K562 (cell line): ENCODE results near the gene GRSF1. TPM values are rescaled to one million over a fixed set of nuclear protein-coding genes. Genes with fewer than 3 reads are reported as not detected.

Source experiments
- ATAC-seq: fragments of 200-7000 bp; cut with Tn5 transposase; 3 replicates; pipeline ENCODE4 v1.9.1; 2020; ENCODE audit warnings: moderate library complexity
- BruUV-seq: library from RNA; stranded (reverse); fragments of 400-500 nt; replicated peaks from 2 replicates; lab custom pipeline; 2021; lab: Mats Ljungman, UMichigan
- CTCF ChIA-PET: fragments of 300-600 bp; formaldehyde crosslinking; extraction: SDS; loops from one replicate; lab custom pipeline; 2021; ENCODE audit warnings: low intra/inter-chr PET ratio; lab: Yijun Ruan, JAX
- POLR2A ChIA-PET: fragments of 300-600, 350-650 bp; sonication (Branson Sonifier 250); formaldehyde crosslinking; extraction: SDS; loops from one replicate; lab custom pipeline; 2021; ENCODE audit warnings: antibody characterized with exemption, inconsistent platforms; lab: Yijun Ruan, JAX
- DNase-seq, 4 experiments: peaks; one replicate each; pipeline versions ENCODE4 v3.0.0 to v3.0.0-alpha.2; 2011 to 2018; ENCODE audit warnings: low spot score in 3 of 4, mixed read lengths in 3 of 4; ENCODE audit errors: extremely low read depth in 1 of 4
- FAIRE-seq: peaks from 2 replicates; lab custom pipeline; 2011; peaks lifted over from hg19 to GRCh38; lab: Jason Lieb, UNC
- H2AFZ ChIP-seq: 2 replicates; pipeline ENCODE4 v1.6.0; 2011; ENCODE audit warnings: low read depth, low read length, control low read depth, inconsistent platforms
- H3K27ac ChIP-seq: fragments of 200-600 bp; 3 replicates; pipeline ENCODE4 v1.8.0; 2011; ENCODE audit warnings: low read depth, mild to moderate bottlenecking, control low read depth, inconsistent platforms, low read length, moderate library complexity, mixed read lengths; ENCODE audit errors: extremely low read depth
- H3K27me3 ChIP-seq, 2 experiments: fragments of 300-600 bp in 1 of 2; 2 replicates in 1 of 2; 3 replicates in 1 of 2; pipeline versions ENCODE4 v1.6.0 to v1.8.0; 2011; ENCODE audit warnings: inconsistent platforms in 2 of 2, low read length in 2 of 2, mild to moderate bottlenecking in 1 of 2, mixed read lengths in 1 of 2, moderate library complexity in 1 of 2; ENCODE audit not compliant: control insufficient read depth in 2 of 2, insufficient read depth in 2 of 2
- H3K36me3 ChIP-seq: fragments of 300-600 bp; 3 replicates; pipeline ENCODE4 v1.8.0; 2011; ENCODE audit warnings: mild to moderate bottlenecking, low read length, inconsistent platforms; ENCODE audit not compliant: control insufficient read depth, insufficient read depth
- H3K4me1 ChIP-seq, 2 experiments: fragments of 200-600 bp in 1 of 2; replicated peaks in 1 of 2; 2 replicates in 1 of 2; 3 replicates in 1 of 2; pipeline versions ENCODE4 v1.5.1 to v1.8.0; 2011; ENCODE audit warnings: inconsistent platforms in 2 of 2, low read length in 2 of 2, mild to moderate bottlenecking in 1 of 2, mixed read lengths in 1 of 2, moderate library complexity in 1 of 2; ENCODE audit not compliant: control insufficient read depth in 2 of 2, insufficient read depth in 2 of 2
- H3K4me2 ChIP-seq: 2 replicates; pipeline ENCODE4 v1.6.1; 2011; ENCODE audit warnings: low read length, control low read depth, inconsistent platforms, mixed read lengths; ENCODE audit not compliant: insufficient read depth
- H3K4me3 ChIP-seq: fragments of 200-600 bp; sonication (generic), shearing (Covaris generic); 2 replicates; pipeline ENCODE4 v1.5.1; 2016; ENCODE audit warnings: control low read depth, inconsistent platforms
- H3K79me2 ChIP-seq: fragments of 200-600 bp; 3 replicates; pipeline ENCODE4 v1.8.0; 2011; ENCODE audit warnings: low read length, inconsistent platforms; ENCODE audit not compliant: control insufficient read depth, insufficient read depth
- H3K9ac ChIP-seq, 2 experiments: 2 replicates each; pipeline versions ENCODE4 v1.6.0 to v1.6.1; 2011; ENCODE audit warnings: low read depth in 2 of 2, low read length in 2 of 2, control low read depth in 1 of 2, inconsistent platforms in 1 of 2, mild to moderate bottlenecking in 1 of 2, mixed read lengths in 1 of 2; ENCODE audit not compliant: insufficient read depth in 1 of 2
- H3K9me1 ChIP-seq: one replicate; pipeline ENCODE4 v1.6.0; 2011; ENCODE audit warnings: inconsistent platforms, mild to moderate bottlenecking, low read length, moderate library complexity; ENCODE audit not compliant: control insufficient read depth, insufficient read depth
- H3K9me3 ChIP-seq: replicated peaks from 2 replicates; pipeline ENCODE4 v1.5.1; 2011; ENCODE audit warnings: low read depth, low read length, inconsistent platforms; ENCODE audit not compliant: control insufficient read depth, insufficient read depth
- H4K20me1 ChIP-seq: replicated peaks from 2 replicates; pipeline ENCODE4 v1.6.1; 2011; ENCODE audit warnings: low read length, inconsistent platforms, mixed read lengths; ENCODE audit not compliant: control insufficient read depth, insufficient read depth
- BRCA1 ChIP-seq, 2 experiments: fragments of 450-650 bp in 1 of 2; sonication (generic) in 1 of 2; formaldehyde crosslinking in 1 of 2; IDR thresholded peaks; 2 replicates each; pipeline versions ENCODE4 v1.5.0 to v1.6.1; 2017 to 2020; ENCODE audit warnings: mild to moderate bottlenecking in 1 of 2, missing genetic modification reagents in 1 of 2
- CHAMP1 ChIP-seq: fragments of 450-650 bp; IDR thresholded peaks from 2 replicates; pipeline ENCODE4 v1.6.1; 2016; ENCODE audit warnings: mild to moderate bottlenecking
- E4F1 ChIP-seq: fragments of 250-450 bp; sonication (Bioruptor Pico); IDR thresholded peaks from 2 replicates; pipeline ENCODE4 v1.5.0; 2021; ENCODE audit warnings: mild to moderate bottlenecking, borderline replicate concordance
- EP400 ChIP-seq: fragments of 450-650 bp; IDR thresholded peaks from 2 replicates; pipeline ENCODE4 v1.6.1; 2017; ENCODE audit warnings: antibody characterized with exemption, mild to moderate bottlenecking, moderate library complexity
- POLR2AphosphoS5 ChIP-seq: IDR thresholded peaks from 2 replicates; pipeline ENCODE4 v1.6.1; 2011; ENCODE audit warnings: mild to moderate bottlenecking, low read depth, low read length, moderate library complexity; ENCODE audit not compliant: control insufficient read depth, insufficient read depth
- PTTG1 ChIP-seq: fragments of 450-650 bp; IDR thresholded peaks from 2 replicates; pipeline ENCODE4 v1.6.1; 2016; ENCODE audit warnings: low read depth, mild to moderate bottlenecking, missing genetic modification characterization, missing compliant biosample characterization
- RREB1 ChIP-seq: fragments of 250-450 bp; sonication (Bioruptor Pico); IDR thresholded peaks from 2 replicates; pipeline ENCODE4 v1.4.0; 2020
- TBP ChIP-seq: optimal IDR thresholded peaks from 2 replicates; pipeline ENCODE3; 2011; ENCODE audit warnings: low read depth, low read length, improper control_type of control experiment
- ZNF175 ChIP-seq: fragments of 200-800 bp; sonication (Bioruptor generic); IDR thresholded peaks from 2 replicates; pipeline ENCODE4 v1.6.1; 2016; ENCODE audit warnings: low read depth, mild to moderate bottlenecking, missing genetic modification characterization, missing compliant biosample characterization
- WGBS: fragments of 100-300 bp; shearing (Covaris generic); methylation state at CpG from one replicate; pipeline ENCODE4 v1.1.6; 2016; ENCODE audit warnings: low coverage, mixed read lengths; ENCODE audit not compliant: insufficient coverage; ENCODE audit errors: missing lambda C conversion rate; 5-methylcytosine and 5-hydroxymethylcytosine counted together
- in situ Hi-C: fragments of 300-500 bp; cut with MboI; formaldehyde crosslinking; loops from 4 replicates; pipeline ENCODE4 v1.15.0; 2018; ENCODE audit warnings: inconsistent platforms, mixed read lengths
- intact Hi-C: fragments of 100-400 bp; cut with micrococcal nuclease; formaldehyde crosslinking; loops from 2 replicates; pipeline ENCODE4 v1.14.2; 2022
- polyA plus RNA-seq, 8 experiments: library from polyadenylated mRNA; depleted of rRNA in 4 of 8; stranded (reverse) in 5 of 8; unstranded in 3 of 8; fragments of >200 nt; fragmentation: Nextera tagmentation in 2 of 8; fragmentation: Illumina TruSeq in 1 of 8; extraction: Ambion mirVana in 2 of 8; extraction: Trizol in 1 of 8; gene quantifications; 2 replicates each; pipeline versions ENCODE4 v1.2.1 to v1.2.3, GENCODE V29; 2011 to 2014; ENCODE audit warnings: inconsistent platforms in 1 of 8, missing spikeins in 1 of 8
- total RNA-seq, 7 experiments: library from RNA; depleted of rRNA in 6 of 7; stranded (reverse); fragments of >200 nt in 6 of 7; fragmentation: Illumina TruSeq in 2 of 7; extraction: Trizol in 2 of 7; gene quantifications; 2 replicates each; pipeline versions ENCODE4 v1.2.1 to v1.2.3, GENCODE V29; 2011 to 2021; ENCODE audit warnings: low replicate concordance in 1 of 7

GRSF1 gene
- total and polyA plus RNA-seq, 9 of the 15 experiments (the other 6 are each of a cell fraction or from before 2014, with no cell fraction given): 33.0 to 105 (median 76.0) TPM

- in situ Hi-C loops (no loop called here), intact Hi-C loops (no loop called here)
- DNase-seq (no peak), FAIRE-seq (no peak), ATAC-seq (no peak)
- H3K36me3 ChIP-seq: peaks cover 75% of the 10 kb centered on the region
- H3K27ac ChIP-seq: no peak overlapping the region
- peaks cover 7 to 12% of the 10 kb centered on the region in 2 experiments; a peak in 4 of 5 replicates for H3K4me1 ChIP-seq
- no peak overlapping the region for H3K9ac ChIP-seq
- peaks cover 14% of the 10 kb centered on the region for H4K20me1 ChIP-seq
- no peak overlapping the region for H3K4me3 ChIP-seq
- H3K79me2 ChIP-seq: peaks cover 50% of the 10 kb centered on the region
- no peaks in the 10 kb centered on the region for H3K27me3 ChIP-seq
- ChIA-PET CTCF (no interaction called here), POLR2A (no interaction called here)
- 100% methylated on average over 1 of the region's 1 CpG for WGBS
- no peak overlapping the region for H2AFZ ChIP-seq
- no TSS peak for BruUV-seq
- H3K9me3 ChIP-seq: no peaks in the 10 kb centered on the region
- peaks cover 10% of the 10 kb centered on the region for H3K9me1 ChIP-seq
- H3K4me2 ChIP-seq: no peak overlapping the region
- TF ChIP-seq EP400 (no peak), BRCA1 (IDR thresholded peaks at IDR 0.05) (no peak), BRCA1 (CRISPR knock-in tag; IDR thresholded peaks at IDR 0.05) (no peak), PTTG1 (no peak), TBP (no peak), RREB1 (CRISPR knock-in tag) (no peak), CHAMP1 (no peak), ZNF175 (CRISPR knock-in tag) (no peak), POLR2AphosphoS5 (no peak), E4F1 (no peak)
Observed at GRCh38 chr4:70833675-70834074, 6.0 kb downstream of the GRSF1 start.
